IMR-90 (cell line): ENCODE measurements around the gene ZNF575.

Experiments
- CEBPB ChIP-seq: IDR thresholded peaks from 2 replicates; pipeline ENCODE4 v1.6.1; 2012; ENCODE audit warnings: low read depth, low read length, improper control_type of control experiment
- CTCF ChIP-seq: conservative IDR thresholded peaks from 2 replicates; pipeline ENCODE4 v1.5.1; 2012; ENCODE audit warnings: mild to moderate bottlenecking, low read depth, low read length, improper control_type of control experiment
- ELK1 ChIP-seq: fragments of 150-350 bp; IDR thresholded peaks from 2 replicates; pipeline ENCODE4 v1.6.1; 2016; ENCODE audit warnings: low read depth, mild to moderate bottlenecking, low read length, moderate library complexity, borderline replicate concordance
- NFE2L2 ChIP-seq: fragments of 150-350 bp; IDR thresholded peaks from 2 replicates; pipeline ENCODE4 v1.6.1; 2016; ENCODE audit warnings: low read depth, mild to moderate bottlenecking, low read length
- POLR2A ChIP-seq: IDR thresholded peaks from 2 replicates; pipeline ENCODE4 v1.6.1; 2012; ENCODE audit warnings: mild to moderate bottlenecking, low read depth, low read length
- RAD21 ChIP-seq: IDR thresholded peaks from 2 replicates; pipeline ENCODE4 v1.6.1; 2012; ENCODE audit warnings: low read length, improper control_type of control experiment
- RFX5 ChIP-seq: IDR thresholded peaks from 2 replicates; pipeline ENCODE4 v1.8.0; 2012; ENCODE audit warnings: low read depth, mild to moderate bottlenecking, low read length, moderate library complexity
- SMC3 ChIP-seq: fragments of 150-350 bp; IDR thresholded peaks from 2 replicates; pipeline ENCODE4 v1.6.1; 2016; ENCODE audit warnings: low read depth, mild to moderate bottlenecking, antibody characterized with exemption, low read length, moderate library complexity
- USF2 ChIP-seq: fragments of 150-350 bp; IDR thresholded peaks from 2 replicates; pipeline ENCODE4 v1.6.1; 2017; ENCODE audit warnings: mild to moderate bottlenecking, antibody characterized with exemption, low read length, low read depth

- no peak for TF ChIP-seq POLR2A
- TF ChIP-seq CTCF: no peak
- no peak for TF ChIP-seq CEBPB
- no peak for TF ChIP-seq NFE2L2
- TF ChIP-seq USF2: no peak
- no peak for TF ChIP-seq RAD21
- TF ChIP-seq SMC3: no peak
- TF ChIP-seq ELK1: no peak
- no peak for TF ChIP-seq RFX5
Measured at GRCh38 chr19:43498233-43498842, 34.6 kb upstream of the ZNF575 start.
